IMR-90 (cell line): Measurements from ENCODE around the gene SLC22A31. TPM values are rescaled to one million over a fixed set of nuclear protein-coding genes. Genes with fewer than 3 reads are reported as not detected.

ENCODE experiments used
- ATAC-seq: fragments of 200-7000 bp; cut with Tn5 transposase; 2 replicates; pipeline ENCODE4 v1.9.1; 2020; ENCODE audit warnings: low read depth, mild to moderate bottlenecking, moderate library complexity
- BruUV-seq: library from RNA; stranded (reverse); fragments of 400-500 nt; replicated peaks from 2 replicates; lab custom pipeline; 2021; lab: Mats Ljungman, UMichigan
- CTCF ChIA-PET: fragments of 300-600 bp; formaldehyde crosslinking; extraction: SDS; loops from one replicate; lab custom pipeline; 2021; ENCODE audit warnings: antibody characterized with exemption; lab: Yijun Ruan, JAX
- POLR2A ChIA-PET: fragments of 300-600 bp; sonication (Branson Sonifier 250); formaldehyde crosslinking; loops from one replicate; lab custom pipeline; 2022; ENCODE audit warnings: antibody characterized with exemption; ENCODE audit not compliant: unreplicated experiment; lab: Charles Lee
- DNase-seq: peaks from one replicate; pipeline ENCODE4 v3.0.0; 2013
- H2AFZ ChIP-seq: replicated peaks from 2 replicates; pipeline ENCODE3; 2013; ENCODE audit warnings: low read length, mild to moderate bottlenecking; ENCODE audit not compliant: poor library complexity
- H2AK5ac ChIP-seq: 2 replicates; pipeline ENCODE4 v1.6.1; 2013; ENCODE audit warnings: low read depth, low read length, inconsistent platforms
- H2AK9ac ChIP-seq: replicated peaks from 2 replicates; pipeline ENCODE3; 2013; ENCODE audit warnings: mild to moderate bottlenecking, low read depth, low read length, moderate library complexity; ENCODE audit not compliant: poor library complexity
- H2BK120ac ChIP-seq: 2 replicates; pipeline ENCODE4 v1.6.1; 2013; ENCODE audit warnings: low read depth, low read length, inconsistent platforms
- H2BK15ac ChIP-seq: 3 replicates; pipeline ENCODE4 v1.6.1; 2013; ENCODE audit warnings: low read depth, low read length, inconsistent platforms
- H2BK20ac ChIP-seq: 2 replicates; pipeline ENCODE4 v1.6.1; 2013; ENCODE audit warnings: low read depth, mild to moderate bottlenecking, inconsistent platforms, low read length, moderate library complexity
- H2BK5ac ChIP-seq: 2 replicates; pipeline ENCODE4 v1.6.1; 2013; ENCODE audit warnings: mild to moderate bottlenecking, low read depth, low read length, inconsistent platforms; ENCODE audit not compliant: poor library complexity, severe bottlenecking
- H3K14ac ChIP-seq: replicated peaks from 2 replicates; pipeline ENCODE4 v1.6.1; 2013; ENCODE audit warnings: low read depth, low read length, inconsistent platforms
- H3K18ac ChIP-seq: 2 replicates; pipeline ENCODE4 v1.6.1; 2013; ENCODE audit warnings: low read depth, low read length, control low read depth
- H3K23ac ChIP-seq: 2 replicates; pipeline ENCODE4 v1.6.1; 2013; ENCODE audit warnings: low read depth, low read length, inconsistent platforms
- H3K27ac ChIP-seq: 2 replicates; pipeline ENCODE4 v1.5.1; 2013; ENCODE audit warnings: mild to moderate bottlenecking, control low read depth, low read length; ENCODE audit not compliant: insufficient read depth
- H3K27me3 ChIP-seq: 2 replicates; pipeline ENCODE4 v1.6.1; 2013; ENCODE audit warnings: low read length; ENCODE audit not compliant: control insufficient read depth, insufficient read depth
- H3K36me3 ChIP-seq: 2 replicates; pipeline ENCODE4 v1.6.1; 2013; ENCODE audit warnings: low read length, mixed read lengths; ENCODE audit not compliant: control insufficient read depth, insufficient read depth
- H3K4ac ChIP-seq: 2 replicates; pipeline ENCODE4 v1.6.1; 2013; ENCODE audit warnings: low read depth, low read length, inconsistent platforms
- H3K4me1 ChIP-seq: 2 replicates; pipeline ENCODE4 v1.6.1; 2013; ENCODE audit warnings: low read length, mixed read lengths; ENCODE audit not compliant: control insufficient read depth, insufficient read depth
- H3K4me2 ChIP-seq: 2 replicates; pipeline ENCODE4 v1.6.1; 2013; ENCODE audit warnings: low read depth, mild to moderate bottlenecking, control low read depth, low read length, moderate library complexity
- H3K4me3 ChIP-seq: 2 replicates; pipeline ENCODE4 v1.5.1; 2013; ENCODE audit warnings: low read depth, mild to moderate bottlenecking, control low read depth, low read length, moderate library complexity; ENCODE audit not compliant: insufficient read depth
- H3K56ac ChIP-seq: 2 replicates; pipeline ENCODE4 v1.6.1; 2013; ENCODE audit warnings: low read length, inconsistent platforms; ENCODE audit not compliant: insufficient read depth; ENCODE audit errors: extremely low read depth
- H3K79me1 ChIP-seq, 2 experiments: 2 replicates each; pipeline ENCODE4 v1.6.1; 2013; ENCODE audit warnings: low read length in 2 of 2, inconsistent platforms in 1 of 2, low read depth in 1 of 2
- H3K9ac ChIP-seq: 2 replicates; pipeline ENCODE4 v1.6.1; 2013; ENCODE audit warnings: low read depth, low read length, control low read depth
- H3K9me1 ChIP-seq: 2 replicates; pipeline ENCODE4 v1.6.1; 2013; ENCODE audit warnings: low read length, inconsistent platforms; ENCODE audit not compliant: insufficient read depth
- H3K9me3 ChIP-seq: 2 replicates; pipeline ENCODE4 v1.6.1; 2013; ENCODE audit warnings: low read length; ENCODE audit not compliant: control insufficient read depth, insufficient read depth
- H4K20me1 ChIP-seq: 2 replicates; pipeline ENCODE4 v1.6.1; 2013; ENCODE audit warnings: low read length, inconsistent platforms; ENCODE audit not compliant: insufficient read depth
- H4K5ac ChIP-seq: 2 replicates; pipeline ENCODE4 v1.6.1; 2013; ENCODE audit warnings: mild to moderate bottlenecking, low read depth, low read length, control low read depth
- H4K8ac ChIP-seq, 2 experiments: 2 replicates each; pipeline ENCODE4 v1.6.1; 2013; ENCODE audit warnings: low read depth in 2 of 2, low read length in 2 of 2, control low read depth in 1 of 2, inconsistent platforms in 1 of 2
- H4K91ac ChIP-seq: 2 replicates; pipeline ENCODE4 v1.6.1; 2013; ENCODE audit warnings: low read depth, low read length, inconsistent platforms; ENCODE audit not compliant: insufficient read depth
- BHLHE40 ChIP-seq: fragments of 150-350 bp; IDR thresholded peaks from 2 replicates; pipeline ENCODE4 v1.6.1; 2016; ENCODE audit warnings: mild to moderate bottlenecking, low read depth, low read length
- CEBPB ChIP-seq: IDR thresholded peaks from 2 replicates; pipeline ENCODE4 v1.6.1; 2012; ENCODE audit warnings: low read depth, low read length, improper control_type of control experiment
- CHD1 ChIP-seq: IDR thresholded peaks from 2 replicates; pipeline ENCODE4 v1.6.1; 2012; ENCODE audit warnings: low read depth, low read length, improper control_type of control experiment
- FOS ChIP-seq: fragments of 150-350 bp; IDR thresholded peaks from 2 replicates; pipeline ENCODE4 v1.6.1; 2016; ENCODE audit warnings: low read depth, low read length
- MAFK ChIP-seq: IDR thresholded peaks from 2 replicates; pipeline ENCODE4 v1.6.1; 2012; ENCODE audit warnings: low read depth, low read length, improper control_type of control experiment
- MAZ ChIP-seq: IDR thresholded peaks from 2 replicates; pipeline ENCODE4 v1.6.1; 2012; ENCODE audit warnings: low read depth, mild to moderate bottlenecking, low read length, improper control_type of control experiment, moderate library complexity, borderline replicate concordance
- MXI1 ChIP-seq: IDR thresholded peaks from 2 replicates; pipeline ENCODE4 v1.6.1; 2012; ENCODE audit warnings: low read depth, mild to moderate bottlenecking, low read length, moderate library complexity, borderline replicate concordance
- NFE2L2 ChIP-seq: fragments of 150-350 bp; IDR thresholded peaks from 2 replicates; pipeline ENCODE4 v1.6.1; 2016; ENCODE audit warnings: low read depth, mild to moderate bottlenecking, low read length
- POLR2A ChIP-seq: IDR thresholded peaks from 2 replicates; pipeline ENCODE4 v1.6.1; 2012; ENCODE audit warnings: mild to moderate bottlenecking, low read depth, low read length
- RAD21 ChIP-seq: IDR thresholded peaks from 2 replicates; pipeline ENCODE4 v1.6.1; 2012; ENCODE audit warnings: low read length, improper control_type of control experiment
- RCOR1 ChIP-seq: IDR thresholded peaks from 2 replicates; pipeline ENCODE4 v1.6.1; 2012; ENCODE audit warnings: mild to moderate bottlenecking, low read length, improper control_type of control experiment; ENCODE audit not compliant: insufficient replicate concordance
- RFX5 ChIP-seq: IDR thresholded peaks from 2 replicates; pipeline ENCODE4 v1.8.0; 2012; ENCODE audit warnings: low read depth, mild to moderate bottlenecking, low read length, moderate library complexity
- SMC3 ChIP-seq: fragments of 150-350 bp; IDR thresholded peaks from 2 replicates; pipeline ENCODE4 v1.6.1; 2016; ENCODE audit warnings: low read depth, mild to moderate bottlenecking, antibody characterized with exemption, low read length, moderate library complexity
- USF2 ChIP-seq: fragments of 150-350 bp; IDR thresholded peaks from 2 replicates; pipeline ENCODE4 v1.6.1; 2017; ENCODE audit warnings: mild to moderate bottlenecking, antibody characterized with exemption, low read length, low read depth
- WGBS, 2 experiments: methylation state at CpG; one replicate each; pipeline versions ENCODE4 v1.1.5 to v1.1.7; 2013; ENCODE audit warnings: missing lambda C conversion rate in 2 of 2; ENCODE audit not compliant: insufficient read length in 1 of 2; ENCODE audit errors: extremely low coverage in 2 of 2; 5-methylcytosine and 5-hydroxymethylcytosine counted together
- dilution Hi-C: fragments of 300-500 bp; cut with HindIII; formaldehyde crosslinking; loops from one replicate; pipeline ENCODE4 v1.14.3; 2018; ENCODE audit warnings: low sequenced_read_pairs; ENCODE audit not compliant: unreplicated experiment
- in situ Hi-C: fragments of 300-500 bp; cut with MboI; formaldehyde crosslinking; loops from 3 replicates; pipeline ENCODE4 v1.14.3; 2019; ENCODE audit warnings: low sequenced_read_pairs, inconsistent platforms, mixed read lengths
- intact Hi-C: fragments of 100-400 bp; cut with micrococcal nuclease; formaldehyde crosslinking; loops from 2 replicates; pipeline ENCODE4 v1.10.0; 2022
- polyA plus RNA-seq, 3 experiments: library from polyadenylated mRNA; depleted of rRNA; stranded (reverse); fragments of >200 nt; gene quantifications; 2 replicates each; pipeline ENCODE4 v1.2.3, GENCODE V29; 2012; ENCODE audit warnings: low replicate concordance in 1 of 3
- total RNA-seq: library from RNA; depleted of rRNA; stranded (reverse); fragments of >200 nt; gene quantifications from 2 replicates; pipeline ENCODE4 v1.2.3, GENCODE V29; 2012
- TF ChIP-seq, protein P1 (sequence below): fragments of 150-350 bp; IDR thresholded peaks from 2 replicates; pipeline ENCODE4 v1.6.1; 2016; ENCODE audit warnings: low read depth, mild to moderate bottlenecking, low read length, moderate library complexity, borderline replicate concordance
- TF ChIP-seq, protein P2 (sequence below): conservative IDR thresholded peaks from 2 replicates; pipeline ENCODE4 v1.5.1; 2012; ENCODE audit warnings: mild to moderate bottlenecking, low read depth, low read length, improper control_type of control experiment

SLC22A31 gene
- total and polyA plus RNA-seq, 2 of the 4 experiments (the other 2 are of a cell fraction), result 0.18 to 5.5 TPM

DNA sequence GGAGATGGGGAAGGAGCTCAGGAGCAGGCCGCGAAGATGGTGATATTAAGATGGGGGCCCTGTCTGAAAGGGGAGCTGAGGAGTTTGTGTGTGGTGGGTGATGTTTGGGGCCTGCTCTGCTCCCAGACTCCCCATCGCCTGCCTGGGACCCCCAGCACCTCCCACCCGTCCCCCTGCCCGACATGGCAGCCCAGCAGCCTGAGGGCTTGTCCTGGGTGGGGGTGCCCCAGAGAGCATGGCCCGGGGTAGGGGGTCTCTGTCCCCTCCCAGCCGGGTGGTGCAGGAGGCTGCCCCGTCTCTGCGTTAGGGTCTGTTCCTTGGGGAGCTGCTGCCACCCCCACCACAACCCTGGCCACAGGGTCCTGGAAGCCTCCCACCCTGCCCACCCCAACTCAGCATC, 23.6 kb downstream of the SLC22A31 start:
- no peak overlapping the region for H3K4ac ChIP-seq
- no peak overlapping the region for H4K5ac ChIP-seq
- H3K79me1 ChIP-seq, result no peaks in the 10 kb centered on the region
- ChIA-PET CTCF (no interaction called here), POLR2A (no interaction called here)
- no peak overlapping the region for H4K91ac ChIP-seq
- H3K4me2 ChIP-seq, result no peak overlapping the region
- H3K56ac ChIP-seq, result no peak overlapping the region
- H3K14ac ChIP-seq, result no peak overlapping the region
- no peak overlapping the region for H3K27ac ChIP-seq
- H2AFZ ChIP-seq, result no peak overlapping the region
- no peaks in the 10 kb centered on the region; the same call in 1 of the 2 replicates for H4K20me1 ChIP-seq
- no TSS peak for BruUV-seq
- H3K23ac ChIP-seq, result no peak overlapping the region
- dilution Hi-C loops, result no loop called here
- no peaks in the 10 kb centered on the region for H3K36me3 ChIP-seq
- H2BK15ac ChIP-seq, result no peak overlapping the region
- no peak for DNase-seq
- H3K4me1 ChIP-seq, result no peaks in the 10 kb centered on the region
- H2BK120ac ChIP-seq, result no peak overlapping the region
- in situ Hi-C loops, result no loop called here
- no peak overlapping the region for H2BK20ac ChIP-seq
- H2BK5ac ChIP-seq, result no peak overlapping the region
- no peak overlapping the region for H3K4me3 ChIP-seq
- no peak overlapping the region for H3K18ac ChIP-seq
- H3K9me1 ChIP-seq, result no peaks in the 10 kb centered on the region
- no peak overlapping the region for H4K8ac ChIP-seq
- peaks cover 52% of the 10 kb centered on the region for H3K27me3 ChIP-seq
- no peak overlapping the region for H3K9ac ChIP-seq
- no peaks in the 10 kb centered on the region for H3K9me3 ChIP-seq
- no peak for ATAC-seq
- no peak overlapping the region for H2AK5ac ChIP-seq
- TF ChIP-seq CEBPB, result no peak
- TF ChIP-seq MAFK, result no peak
- TF ChIP-seq MXI1, result no peak
- no peak for TF ChIP-seq BHLHE40
- TF ChIP-seq CHD1, result no peak
- TF ChIP-seq MAZ, result no peak
- TF ChIP-seq, protein P1, sequence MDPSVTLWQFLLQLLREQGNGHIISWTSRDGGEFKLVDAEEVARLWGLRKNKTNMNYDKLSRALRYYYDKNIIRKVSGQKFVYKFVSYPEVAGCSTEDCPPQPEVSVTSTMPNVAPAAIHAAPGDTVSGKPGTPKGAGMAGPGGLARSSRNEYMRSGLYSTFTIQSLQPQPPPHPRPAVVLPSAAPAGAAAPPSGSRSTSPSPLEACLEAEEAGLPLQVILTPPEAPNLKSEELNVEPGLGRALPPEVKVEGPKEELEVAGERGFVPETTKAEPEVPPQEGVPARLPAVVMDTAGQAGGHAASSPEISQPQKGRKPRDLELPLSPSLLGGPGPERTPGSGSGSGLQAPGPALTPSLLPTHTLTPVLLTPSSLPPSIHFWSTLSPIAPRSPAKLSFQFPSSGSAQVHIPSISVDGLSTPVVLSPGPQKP, result no peak
- no peak for TF ChIP-seq RAD21
- TF ChIP-seq USF2, result no peak
- no peak for TF ChIP-seq POLR2A
- no peak for TF ChIP-seq RFX5
- no peak for TF ChIP-seq RCOR1
- TF ChIP-seq FOS, result no peak
- no peak for TF ChIP-seq SMC3
- TF ChIP-seq NFE2L2, result no peak
- TF ChIP-seq, protein P2, sequence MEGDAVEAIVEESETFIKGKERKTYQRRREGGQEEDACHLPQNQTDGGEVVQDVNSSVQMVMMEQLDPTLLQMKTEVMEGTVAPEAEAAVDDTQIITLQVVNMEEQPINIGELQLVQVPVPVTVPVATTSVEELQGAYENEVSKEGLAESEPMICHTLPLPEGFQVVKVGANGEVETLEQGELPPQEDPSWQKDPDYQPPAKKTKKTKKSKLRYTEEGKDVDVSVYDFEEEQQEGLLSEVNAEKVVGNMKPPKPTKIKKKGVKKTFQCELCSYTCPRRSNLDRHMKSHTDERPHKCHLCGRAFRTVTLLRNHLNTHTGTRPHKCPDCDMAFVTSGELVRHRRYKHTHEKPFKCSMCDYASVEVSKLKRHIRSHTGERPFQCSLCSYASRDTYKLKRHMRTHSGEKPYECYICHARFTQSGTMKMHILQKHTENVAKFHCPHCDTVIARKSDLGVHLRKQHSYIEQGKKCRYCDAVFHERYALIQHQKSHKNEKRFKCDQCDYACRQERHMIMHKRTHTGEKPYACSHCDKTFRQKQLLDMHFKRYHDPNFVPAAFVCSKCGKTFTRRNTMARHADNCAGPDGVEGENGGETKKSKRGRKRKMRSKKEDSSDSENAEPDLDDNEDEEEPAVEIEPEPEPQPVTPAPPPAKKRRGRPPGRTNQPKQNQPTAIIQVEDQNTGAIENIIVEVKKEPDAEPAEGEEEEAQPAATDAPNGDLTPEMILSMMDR, result no peak
- H2AK9ac ChIP-seq, result no peak overlapping the region
- intact Hi-C loops, result no loop called here
- no CpG with 5 or more reads among the region's 9 CpGs for WGBS, 2 experiments
